Ovary (tissue), 3 donors: Measurements from ENCODE around the gene TBC1D1.

Experiments used
- POLR2A ChIP-seq: fragments of 450-650 bp; IDR thresholded peaks from one replicate; pipeline ENCODE4 v1.6.1; 2017; ENCODE audit warnings: antibody characterized with exemption, mild to moderate bottlenecking, moderate library complexity
- TF ChIP-seq, protein P1 (sequence below), 3 donors: fragments of 450-650 bp in 2 of 3; fragments of 200-600 bp in 1 of 3; IDR thresholded peaks; one replicate each; pipeline versions ENCODE4 v1.5.1 to v1.8.0; 2016 to 2022; ENCODE audit warnings: antibody characterized with exemption in 3 of 3, mild to moderate bottlenecking in 1 of 3
- donor health status: DM: no; HTN: no; CAD: no.

DNA sequence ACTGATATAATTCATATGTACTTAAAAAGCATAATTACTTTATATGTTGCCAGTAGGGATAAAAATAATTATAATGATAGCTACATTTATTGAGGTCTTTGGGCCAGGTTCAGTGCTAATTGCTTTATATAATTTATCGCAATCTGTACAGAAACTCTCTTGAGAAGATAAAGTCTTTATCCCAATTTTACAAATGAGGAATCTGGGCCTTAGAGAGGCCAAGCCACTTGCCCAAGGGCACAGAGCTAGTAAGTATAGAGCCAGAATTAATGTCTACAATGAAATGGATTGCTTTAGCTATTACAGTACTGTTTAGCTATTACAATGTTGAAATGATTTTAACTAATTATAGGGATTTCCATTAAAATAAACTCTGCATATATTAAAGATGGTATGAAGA is 30.6 kb upstream of the TBC1D1 start:
- no peak for TF ChIP-seq POLR2A
- TF ChIP-seq, protein P1, sequence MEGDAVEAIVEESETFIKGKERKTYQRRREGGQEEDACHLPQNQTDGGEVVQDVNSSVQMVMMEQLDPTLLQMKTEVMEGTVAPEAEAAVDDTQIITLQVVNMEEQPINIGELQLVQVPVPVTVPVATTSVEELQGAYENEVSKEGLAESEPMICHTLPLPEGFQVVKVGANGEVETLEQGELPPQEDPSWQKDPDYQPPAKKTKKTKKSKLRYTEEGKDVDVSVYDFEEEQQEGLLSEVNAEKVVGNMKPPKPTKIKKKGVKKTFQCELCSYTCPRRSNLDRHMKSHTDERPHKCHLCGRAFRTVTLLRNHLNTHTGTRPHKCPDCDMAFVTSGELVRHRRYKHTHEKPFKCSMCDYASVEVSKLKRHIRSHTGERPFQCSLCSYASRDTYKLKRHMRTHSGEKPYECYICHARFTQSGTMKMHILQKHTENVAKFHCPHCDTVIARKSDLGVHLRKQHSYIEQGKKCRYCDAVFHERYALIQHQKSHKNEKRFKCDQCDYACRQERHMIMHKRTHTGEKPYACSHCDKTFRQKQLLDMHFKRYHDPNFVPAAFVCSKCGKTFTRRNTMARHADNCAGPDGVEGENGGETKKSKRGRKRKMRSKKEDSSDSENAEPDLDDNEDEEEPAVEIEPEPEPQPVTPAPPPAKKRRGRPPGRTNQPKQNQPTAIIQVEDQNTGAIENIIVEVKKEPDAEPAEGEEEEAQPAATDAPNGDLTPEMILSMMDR (IDR thresholded peaks at IDR 0.05) = no peak
